Stimulated activated CD4-positive, alpha-beta T cell treated with anti-CD3 and anti-CD28 coated beads, Interleukin-15, amount 100 ng/mL, for 24 hours (primary cell): ENCODE data around the gene TMEM19.
A peak's percentile ranks its signal among the peaks of the same experiment; 100 is the strongest.
"Not testable (repeated sequence)": the region's sequence is repeated elsewhere in the genome, so short reads cannot be mapped to it uniquely, and the experiment has no call there.

ENCODE experiments used
- DNase-seq: peaks from one replicate; pipeline ENCODE4 v3.0.0-alpha.2; 2020

Gene TMEM19

GRCh38 chr12:71666259-71666658 lies 19.6 kb upstream of the TMEM19 start:
- DNase-seq, result no peak

- DNase-seq, result no peak
These were observed 14.6 kb upstream of the TMEM19 start for GRCh38 chr12:71671311-71671710.

GRCh38 chr12:71671816-71672215 lies 14.1 kb upstream of the TMEM19 start:
- DNase-seq, result no peak

- no peak for DNase-seq
These were observed 3.4 kb upstream of the TMEM19 start for GRCh38 chr12:71682466-71682865.

GRCh38 chr12:71683633-71684032 lies 2.2 kb upstream of the TMEM19 start:
- DNase-seq, result no peak

GRCh38 chr12:71684081-71684480 lies 1.8 kb upstream of the TMEM19 start:
- DNase-seq, result no peak

GRCh38 chr12:71685312-71685906 lies 473 bp upstream of the TMEM19 start:
- peak; percentile 6 for DNase-seq

- no peak for DNase-seq
These were observed 760 bp downstream of the TMEM19 start for GRCh38 chr12:71686658-71687025.

GRCh38 chr12:71687172-71687571 lies 1.3 kb downstream of the TMEM19 start:
- not testable (repeated sequence) for DNase-seq

GRCh38 chr12:71688961-71689570 lies 3.2 kb downstream of the TMEM19 start:
- no peak for DNase-seq

GRCh38 chr12:71691504-71692129 lies 5.7 kb downstream of the TMEM19 start:
- no peak for DNase-seq

GRCh38 chr12:71693126-71693525 lies 7.2 kb downstream of the TMEM19 start:
- DNase-seq, result no peak

GRCh38 chr12:71693651-71694050 lies 7.8 kb downstream of the TMEM19 start:
- not testable (repeated sequence) for DNase-seq

GRCh38 chr12:71694099-71694820 lies 8.4 kb downstream of the TMEM19 start:
- DNase-seq, result no peak

- no peak for DNase-seq
These were observed 9.9 kb downstream of the TMEM19 start for GRCh38 chr12:71695782-71696181.

- not testable (repeated sequence) for DNase-seq
These were observed 16.3 kb downstream of the TMEM19 start for GRCh38 chr12:71702181-71702580.

GRCh38 chr12:71702590-71702989 lies 16.7 kb downstream of the TMEM19 start:
- DNase-seq, result no peak

GRCh38 chr12:71703206-71703605 lies 17.3 kb downstream of the TMEM19 start:
- no peak for DNase-seq

GRCh38 chr12:71704920-71705319 lies 19.0 kb downstream of the TMEM19 start:
- no peak for DNase-seq

- DNase-seq, result no peak
These were observed 22.8 kb downstream of the TMEM19 start for GRCh38 chr12:71708658-71709057.

GRCh38 chr12:71710276-71711125 lies 24.6 kb downstream of the TMEM19 start:
- DNase-seq, result peak; percentile 13

- no peak for DNase-seq
These were observed 32.7 kb downstream of the TMEM19 start for GRCh38 chr12:71718611-71719010.
